Stimulated activated CD8-positive, alpha-beta memory T cell treated with anti-CD3 and anti-CD28 coated beads, Interleukin-7, amount 100 ng/mL, for 48 hours (primary cell): Measurements from ENCODE around the gene TXNRD1.
"Not testable (repeated sequence)": the region's sequence is repeated elsewhere in the genome, so short reads cannot be mapped to it uniquely, and the experiment has no call there.

Experiments used
- DNase-seq, 2 donors: peaks; one replicate each; pipeline ENCODE4 v3.0.0-alpha.2; 2020; ENCODE audit warnings: low read depth in 1 of 2; ENCODE audit errors: extremely low read depth in 1 of 2

The TXNRD1 gene

DNA sequence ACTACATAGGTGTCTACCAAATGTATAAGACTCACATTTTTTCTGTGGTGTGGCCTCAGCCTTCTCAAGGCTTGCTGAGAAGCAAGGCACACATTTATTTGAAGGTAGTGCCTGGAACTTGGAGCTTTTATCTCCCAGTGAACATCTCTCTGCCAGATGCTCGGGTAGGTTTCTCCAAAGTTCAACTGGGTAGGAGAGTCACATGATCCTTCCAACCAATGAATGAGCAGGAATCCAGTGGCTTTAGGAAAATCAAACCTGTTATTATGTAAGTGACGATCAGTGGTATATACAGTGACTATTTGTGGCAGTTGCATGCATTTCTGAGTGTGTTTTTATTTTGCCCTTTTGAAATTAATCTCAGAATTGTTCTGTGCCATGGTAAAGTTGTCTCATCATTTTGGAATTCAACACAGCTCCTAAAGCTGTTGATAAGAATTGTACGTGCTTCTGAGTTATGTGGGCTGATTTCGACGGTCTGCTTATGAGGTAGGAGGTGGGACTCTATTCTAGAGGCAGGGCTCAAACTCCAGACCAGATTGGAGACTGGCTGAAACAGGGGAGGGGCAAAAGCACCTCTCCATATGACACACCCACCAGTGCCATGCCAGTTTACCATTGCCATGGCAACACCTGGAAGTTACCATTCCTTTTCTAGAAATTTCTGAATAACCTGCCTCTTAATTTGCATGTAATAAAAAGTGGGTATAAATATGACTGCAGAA lies 145.6 kb downstream of the TXNRD1 start:
- no peak for DNase-seq

DNA sequence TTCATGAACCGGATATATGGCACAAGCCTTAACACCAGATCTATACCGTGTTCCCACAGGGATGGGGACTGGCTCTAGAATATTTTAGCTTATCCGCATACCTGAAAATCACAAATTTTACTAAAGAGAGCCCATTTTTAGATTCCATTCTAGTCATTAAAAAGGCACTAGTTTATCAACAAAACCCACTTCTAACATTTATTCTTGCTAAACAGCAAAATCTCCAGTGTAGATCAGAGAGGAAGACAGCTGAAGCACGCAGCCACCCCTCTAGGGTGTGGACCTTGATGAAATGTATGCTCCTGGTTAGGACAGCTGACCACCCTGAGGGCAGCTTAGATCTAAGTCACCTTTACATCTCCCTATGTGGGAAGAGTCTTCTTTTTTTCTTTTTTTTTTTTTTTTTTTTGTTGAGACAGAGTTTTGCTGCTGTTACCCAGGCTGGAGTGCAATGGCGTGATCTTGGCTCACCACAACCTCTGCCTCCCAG lies 150.4 kb downstream of the TXNRD1 start:
- DNase-seq = no peak

DNA sequence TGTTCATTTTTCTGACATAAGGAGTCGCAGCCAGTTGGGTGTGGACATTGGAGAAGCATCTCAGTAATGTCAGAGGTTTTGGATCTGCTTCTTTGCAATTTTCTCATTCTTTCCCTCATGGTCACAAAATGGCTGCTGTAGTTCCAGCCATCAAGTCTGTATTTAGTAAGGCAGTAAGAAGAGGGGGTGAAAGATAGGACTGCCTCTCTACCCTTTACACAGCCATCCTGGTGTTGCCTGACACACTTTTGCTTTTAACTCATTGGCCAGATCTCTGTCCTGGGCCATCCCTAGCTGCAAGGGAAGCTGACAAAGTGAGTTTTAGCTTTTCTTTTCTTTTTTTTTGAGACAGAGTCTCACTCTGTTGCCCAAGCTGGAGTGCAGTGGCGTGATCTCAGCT lies 154.1 kb downstream of the TXNRD1 start:
- DNase-seq = no peak

DNA sequence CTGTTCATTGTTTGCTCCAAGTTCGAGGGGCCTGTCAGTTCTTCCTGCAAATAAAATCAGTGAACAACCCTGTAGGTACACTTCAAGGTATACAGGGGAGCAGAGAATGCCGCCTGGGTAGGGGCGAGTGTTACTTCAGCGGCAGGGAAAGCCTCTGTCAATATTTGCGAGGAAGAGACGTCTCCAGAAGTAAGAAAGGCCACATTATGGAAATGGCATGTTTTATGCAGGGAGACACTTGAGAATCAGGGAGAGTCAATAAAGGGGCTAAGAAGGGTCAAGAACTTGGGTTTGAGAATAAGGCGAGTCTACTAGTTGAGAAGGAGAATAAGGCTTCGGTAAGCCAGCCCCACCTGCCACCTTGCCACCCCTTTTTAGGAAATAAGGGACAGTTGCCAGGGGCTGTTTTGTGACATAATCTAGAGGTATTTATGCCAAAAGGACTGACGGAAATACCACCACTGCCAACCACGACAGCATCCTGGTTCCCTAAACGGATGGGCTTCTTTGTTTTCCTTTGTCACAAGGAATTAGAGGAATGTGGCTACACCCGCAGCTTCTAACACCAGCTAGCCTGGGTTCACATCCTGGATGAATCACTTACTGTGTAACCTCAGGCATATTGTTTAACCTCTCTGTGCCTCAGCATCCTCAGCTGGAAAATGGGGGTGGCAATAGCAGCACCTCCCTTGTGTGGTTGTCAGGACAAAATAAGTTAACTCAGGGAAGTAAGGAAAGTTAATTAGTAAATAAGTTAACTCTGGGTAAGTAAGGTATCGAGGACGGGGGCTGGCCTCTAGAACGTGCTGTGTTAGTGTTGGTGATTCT lies 155.7 kb downstream of the TXNRD1 start:
- DNase-seq = no peak

DNA sequence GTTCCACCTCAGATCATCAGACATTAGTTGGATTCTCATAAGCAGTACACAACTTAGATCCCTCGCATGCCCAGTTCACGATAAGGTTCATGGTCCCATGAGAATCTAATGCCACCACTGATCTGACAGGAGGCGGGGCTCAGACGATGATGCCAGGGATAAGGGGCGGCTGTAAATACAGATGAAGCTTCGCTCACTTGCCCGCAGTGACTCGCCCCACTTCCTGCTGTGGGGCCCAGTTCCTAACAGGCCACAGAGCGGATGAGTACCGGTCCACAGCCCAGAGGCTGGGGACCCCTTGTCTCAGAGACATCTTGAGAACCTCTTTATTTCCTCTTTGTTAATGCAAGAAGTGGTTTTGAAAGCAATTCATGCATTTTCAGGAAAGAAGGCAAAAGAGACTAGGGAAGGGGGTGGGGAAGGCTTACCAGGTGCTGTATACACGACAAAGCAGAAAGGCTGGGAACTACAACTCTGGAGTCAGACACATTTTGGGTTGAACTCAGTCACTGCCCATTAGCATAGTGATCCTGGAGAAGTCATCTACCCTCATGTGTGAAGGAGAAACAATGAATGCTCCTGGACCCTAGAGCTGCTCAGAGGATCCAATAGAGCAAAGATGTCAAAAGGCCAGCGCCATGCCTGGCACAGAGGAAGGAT lies 156.6 kb downstream of the TXNRD1 start:
- peak in 1 of 2 donors; percentile 39 for DNase-seq

DNA sequence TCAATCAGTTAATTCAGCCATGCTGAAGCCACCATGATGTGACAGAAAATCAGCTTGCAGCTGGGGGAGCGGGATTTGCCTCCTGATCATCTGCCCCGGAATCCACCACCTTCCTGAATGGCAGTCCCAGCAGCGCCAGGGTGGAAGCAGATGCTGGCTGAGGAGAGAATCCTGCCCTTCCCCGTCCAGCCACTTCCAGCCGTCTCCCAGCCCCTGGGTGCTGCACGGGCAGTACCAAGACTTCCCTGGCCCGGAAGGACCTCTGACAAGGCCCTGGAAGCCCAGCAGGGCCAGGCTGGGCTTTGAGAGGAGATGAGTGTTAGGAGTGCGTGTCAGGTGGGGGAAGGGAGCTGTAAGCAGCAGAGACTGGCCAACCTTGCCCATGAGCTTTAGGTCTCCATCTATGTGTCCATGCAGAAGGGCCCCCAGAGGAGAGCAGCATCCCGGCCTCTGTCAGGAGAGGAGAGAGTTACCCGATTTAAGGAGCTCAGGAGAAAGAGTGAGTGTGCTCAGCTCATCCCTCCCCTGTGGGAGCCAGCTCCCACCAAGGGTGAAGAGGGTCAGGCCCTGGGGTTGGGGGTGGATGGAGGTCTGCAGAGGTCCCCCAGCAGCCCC lies 157.2 kb downstream of the TXNRD1 start:
- DNase-seq = no peak

GRCh38 chr12:104374071-104374470 lies 158.5 kb downstream of the TXNRD1 start:
- no peak for DNase-seq

GRCh38 chr12:104374806-104375205 lies 159.2 kb downstream of the TXNRD1 start:
- DNase-seq = no peak

- no peak for DNase-seq
Observed at GRCh38 chr12:104375775-104376174, 160.2 kb downstream of the TXNRD1 start.

DNA sequence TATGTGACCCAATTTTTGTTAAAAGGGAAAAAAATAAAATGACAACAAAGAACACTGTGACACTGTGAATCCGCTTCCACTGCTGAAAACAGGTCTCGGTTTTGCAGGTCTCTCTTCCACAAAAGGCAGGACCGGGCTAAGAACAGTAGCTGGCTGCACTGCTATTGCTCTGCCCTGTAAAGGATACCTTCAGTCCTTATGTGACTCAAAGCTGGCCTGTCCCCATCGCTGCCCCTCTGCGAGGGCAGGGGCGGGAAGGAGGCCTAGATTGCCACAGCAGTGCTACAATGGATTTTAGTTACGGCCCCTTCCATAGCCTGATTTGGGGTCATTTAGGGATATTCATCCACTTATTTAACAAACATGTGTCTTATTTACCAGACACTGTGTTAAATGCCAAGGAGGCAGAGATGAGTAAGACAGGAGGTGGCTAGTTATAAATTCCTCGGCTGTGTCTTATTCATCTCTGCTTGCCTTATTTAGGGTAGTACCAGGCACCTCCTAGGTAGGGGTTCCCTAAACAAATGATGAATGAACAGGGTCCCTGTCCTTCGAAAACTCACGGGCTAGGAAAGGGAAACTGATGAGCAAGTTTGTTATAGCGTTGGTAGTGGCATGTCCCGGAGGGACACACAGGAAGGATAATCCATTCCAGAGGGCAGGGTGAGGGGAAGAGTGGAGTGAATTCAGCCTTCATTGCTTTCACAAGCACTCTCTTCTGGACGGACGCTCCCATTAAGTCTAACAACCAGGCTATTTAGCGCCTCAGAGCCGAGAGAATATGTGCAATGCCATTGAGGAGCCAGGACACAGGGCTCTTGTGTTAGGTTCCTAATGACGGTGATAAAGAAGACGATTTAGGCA lies 161.3 kb downstream of the TXNRD1 start:
- DNase-seq = no peak

GRCh38 chr12:104377514-104377812 lies 161.9 kb downstream of the TXNRD1 start:
- no peak for DNase-seq

GRCh38 chr12:104378427-104378826 lies 162.8 kb downstream of the TXNRD1 start:
- no peak for DNase-seq

GRCh38 chr12:104381341-104381730 lies 165.8 kb downstream of the TXNRD1 start:
- no peak for DNase-seq

DNA sequence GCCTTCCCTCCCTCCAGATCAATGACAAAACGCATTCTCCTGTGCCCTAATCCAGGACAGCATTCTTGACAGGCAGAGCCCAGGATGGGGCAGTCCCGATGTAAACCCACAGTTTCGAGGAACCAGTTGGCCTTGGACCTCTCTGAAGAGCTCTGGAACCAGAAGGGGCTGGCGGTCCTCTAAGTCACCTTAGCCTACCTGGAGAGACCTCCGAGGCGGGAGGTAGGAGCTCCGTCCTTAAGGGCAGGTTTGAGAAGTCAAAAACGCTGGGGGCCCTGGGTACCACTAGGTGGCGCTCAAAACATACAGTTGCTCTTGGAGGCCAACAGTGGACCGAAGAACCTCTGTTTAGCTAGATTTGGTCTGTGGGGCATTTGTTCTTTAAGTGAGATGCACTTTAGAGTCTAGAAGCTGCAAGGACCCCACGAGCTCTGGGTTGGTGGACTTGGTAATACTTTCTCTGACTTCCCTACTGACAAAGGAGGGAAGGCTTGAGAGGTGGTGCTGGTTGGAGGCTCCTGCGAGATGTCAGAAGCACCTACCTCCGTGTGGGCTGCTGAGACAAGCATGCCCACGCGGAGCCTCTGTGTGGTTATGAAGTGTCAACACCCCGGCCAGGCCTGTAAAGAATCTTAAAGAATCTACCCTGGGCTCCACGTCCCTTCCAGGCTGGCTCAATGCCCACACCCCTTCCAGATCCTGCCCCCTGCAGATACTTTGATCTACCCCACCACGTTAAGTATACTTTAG lies 166.3 kb downstream of the TXNRD1 start:
- peak; percentile 46 to 68 for DNase-seq

DNA sequence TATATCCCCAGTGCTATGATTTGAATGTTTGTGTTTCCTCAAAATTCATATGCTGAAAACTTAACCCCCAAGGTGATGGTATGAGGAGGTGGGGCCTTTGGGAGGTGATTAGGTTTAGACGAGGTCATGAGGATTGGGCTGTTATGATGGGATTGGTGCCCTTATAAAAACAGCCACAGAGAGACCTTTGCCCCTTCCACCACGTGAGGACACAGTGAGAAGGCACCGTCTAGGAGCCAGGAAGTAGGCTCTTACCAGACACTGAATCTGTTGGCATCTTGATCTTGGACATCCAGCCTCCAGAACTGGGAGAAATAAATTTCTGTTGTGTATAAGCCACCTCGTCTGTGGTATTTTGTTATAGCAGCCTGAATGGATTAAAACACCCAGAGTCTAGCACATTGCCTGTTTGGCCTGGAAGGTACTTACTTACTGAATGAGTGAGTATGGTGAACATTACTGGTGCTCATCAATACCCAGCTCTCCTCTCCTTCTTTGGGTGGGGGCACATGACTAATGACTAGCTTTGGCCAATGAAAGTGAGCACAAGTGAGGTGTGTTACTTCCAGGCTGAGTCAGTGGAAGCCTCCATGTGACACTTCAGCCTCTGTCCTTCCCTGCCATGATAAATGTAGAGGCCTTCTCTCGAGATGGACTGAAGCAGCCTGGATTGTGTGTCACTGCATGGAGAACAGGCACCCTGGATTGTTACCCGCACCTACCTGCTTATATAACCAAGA lies 168.7 kb downstream of the TXNRD1 start:
- no peak for DNase-seq

DNA sequence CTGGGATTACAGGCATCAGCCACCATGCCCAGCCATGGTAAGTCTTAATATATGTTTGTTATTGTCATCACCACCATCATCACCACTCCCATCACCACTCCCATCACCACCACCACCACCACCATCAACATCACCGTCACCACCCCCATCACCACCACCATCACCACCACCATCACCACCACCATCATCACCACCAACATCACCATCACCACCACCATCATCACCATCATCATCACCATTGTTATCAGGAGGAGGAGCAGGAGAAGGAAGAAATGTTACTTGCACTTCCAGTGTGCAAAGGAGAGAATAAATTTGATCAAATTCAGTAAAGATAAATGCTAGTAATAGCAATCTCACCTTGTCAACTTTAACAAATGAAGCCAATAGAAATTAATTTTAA lies 169.9 kb downstream of the TXNRD1 start:
- DNase-seq = no peak

GRCh38 chr12:104386461-104386860 lies 170.9 kb downstream of the TXNRD1 start:
- DNase-seq = no peak

- no peak for DNase-seq
Observed at GRCh38 chr12:104387190-104387589, 171.6 kb downstream of the TXNRD1 start.

- DNase-seq = not testable (repeated sequence)
Observed at GRCh38 chr12:104394086-104394485, 178.5 kb downstream of the TXNRD1 start.
